ENCODE measurements around the gene SLC16A13. TPM values are rescaled to one million over a fixed set of nuclear protein-coding genes. Genes with fewer than 3 reads are reported as not detected.
A peak's percentile ranks its signal among the peaks of the same experiment; 100 is the strongest.

Gene SLC16A13
- total and polyA plus RNA-seq, 10 of the 15 experiments (the other 5 are each of a cell fraction or from before 2014, with no cell fraction given): 0.34 to 12.1 (median 3.3) TPM

DNA sequence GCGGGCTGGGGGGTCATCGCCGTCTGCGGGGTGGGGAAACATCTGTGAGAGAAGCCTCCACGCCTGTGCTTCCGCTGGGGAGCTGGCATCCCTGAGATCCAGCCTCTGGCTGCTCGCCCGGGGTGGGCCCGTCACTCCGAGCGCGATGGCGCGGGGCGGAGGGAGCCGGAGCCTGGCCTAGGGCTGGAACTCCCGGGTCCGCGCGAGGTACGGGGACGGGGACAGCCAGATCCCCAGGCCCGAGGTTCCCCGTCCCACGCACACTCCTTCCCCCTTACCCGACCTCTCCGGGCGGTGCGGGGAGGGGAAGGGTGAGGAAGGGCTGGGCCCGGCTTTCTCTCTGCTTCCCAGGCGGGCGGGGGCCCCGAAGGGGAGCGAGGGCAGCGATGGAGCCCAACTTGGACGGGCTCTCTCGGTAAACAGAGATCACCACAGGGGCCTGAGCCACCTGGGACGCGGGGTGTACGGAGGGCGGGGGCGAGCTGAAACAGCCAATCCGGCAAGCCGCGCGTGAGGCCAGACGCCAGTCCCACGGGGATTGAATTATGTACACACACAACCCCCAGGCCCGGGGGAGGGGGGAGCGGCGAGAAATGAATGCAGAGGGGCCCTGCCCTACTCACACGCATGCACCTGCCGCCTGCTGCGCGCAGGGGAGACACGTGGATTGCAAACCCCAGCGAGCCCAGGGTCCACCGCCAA, 7.8 kb downstream of the SLC16A13 start, which contains the start of gene SLC16A11 (continued):
- TF ChIP-seq, protein P1, sequence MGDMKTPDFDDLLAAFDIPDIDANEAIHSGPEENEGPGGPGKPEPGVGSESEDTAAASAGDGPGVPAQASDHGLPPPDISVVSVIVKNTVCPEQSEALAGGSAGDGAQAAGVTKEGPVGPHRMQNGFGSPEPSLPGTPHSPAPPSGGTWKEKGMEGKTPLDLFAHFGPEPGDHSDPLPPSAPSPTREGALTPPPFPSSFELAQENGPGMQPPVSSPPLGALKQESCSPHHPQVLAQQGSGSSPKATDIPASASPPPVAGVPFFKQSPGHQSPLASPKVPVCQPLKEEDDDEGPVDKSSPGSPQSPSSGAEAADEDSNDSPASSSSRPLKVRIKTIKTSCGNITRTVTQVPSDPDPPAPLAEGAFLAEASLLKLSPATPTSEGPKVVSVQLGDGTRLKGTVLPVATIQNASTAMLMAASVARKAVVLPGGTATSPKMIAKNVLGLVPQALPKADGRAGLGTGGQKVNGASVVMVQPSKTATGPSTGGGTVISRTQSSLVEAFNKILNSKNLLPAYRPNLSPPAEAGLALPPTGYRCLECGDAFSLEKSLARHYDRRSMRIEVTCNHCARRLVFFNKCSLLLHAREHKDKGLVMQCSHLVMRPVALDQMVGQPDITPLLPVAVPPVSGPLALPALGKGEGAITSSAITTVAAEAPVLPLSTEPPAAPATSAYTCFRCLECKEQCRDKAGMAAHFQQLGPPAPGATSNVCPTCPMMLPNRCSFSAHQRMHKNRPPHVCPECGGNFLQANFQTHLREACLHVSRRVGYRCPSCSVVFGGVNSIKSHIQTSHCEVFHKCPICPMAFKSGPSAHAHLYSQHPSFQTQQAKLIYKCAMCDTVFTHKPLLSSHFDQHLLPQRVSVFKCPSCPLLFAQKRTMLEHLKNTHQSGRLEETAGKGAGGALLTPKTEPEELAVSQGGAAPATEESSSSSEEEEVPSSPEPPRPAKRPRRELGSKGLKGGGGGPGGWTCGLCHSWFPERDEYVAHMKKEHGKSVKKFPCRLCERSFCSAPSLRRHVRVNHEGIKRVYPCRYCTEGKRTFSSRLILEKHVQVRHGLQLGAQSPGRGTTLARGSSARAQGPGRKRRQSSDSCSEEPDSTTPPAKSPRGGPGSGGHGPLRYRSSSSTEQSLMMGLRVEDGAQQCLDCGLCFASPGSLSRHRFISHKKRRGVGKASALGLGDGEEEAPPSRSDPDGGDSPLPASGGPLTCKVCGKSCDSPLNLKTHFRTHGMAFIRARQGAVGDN (IDR thresholded peaks at IDR 0.05): peak; percentile 74
- TF ChIP-seq RELA (IDR thresholded peaks at IDR 0.05; ENCODE audit: borderline replicate concordance, partially characterized antibody): no peak

DNA sequence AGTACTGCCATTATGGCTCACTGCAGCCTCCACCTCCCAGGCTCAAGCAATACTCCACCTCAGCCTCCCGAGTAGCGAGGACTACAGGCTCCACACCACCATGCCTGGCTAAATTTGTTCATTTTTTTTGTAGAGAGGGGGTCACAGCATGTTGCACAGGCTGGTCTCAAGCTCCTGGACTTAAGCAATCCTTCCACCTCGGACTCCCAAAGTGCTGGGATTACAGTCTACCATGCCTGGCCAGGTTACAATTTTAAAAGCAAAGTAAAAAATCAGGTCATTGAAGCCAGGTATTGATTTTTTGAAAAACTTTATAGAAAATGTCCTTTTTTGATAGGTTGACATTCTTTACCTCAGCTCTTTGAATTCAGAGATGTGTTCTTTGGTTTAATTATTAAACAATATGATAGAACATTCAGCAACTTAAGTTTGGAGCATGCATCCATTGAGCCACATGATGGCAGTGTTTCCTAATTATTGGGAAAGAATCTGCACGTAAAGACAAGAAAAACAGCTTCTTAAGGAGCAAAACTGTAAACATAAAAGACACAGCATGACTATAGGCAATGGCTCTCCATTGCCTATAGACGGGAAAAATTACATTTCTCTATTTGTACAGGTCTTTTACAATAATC, 9.8 kb downstream of the SLC16A13 start:
- CTCF ChIA-PET: interaction anchor here (0.6 to 21.9 kb wide), 46 partner anchors 9 to 642 kb away, joined by 3 to 590 read pairs (median 5); partner anchors contain the start of genes ACADVL, ACAP1, ASGR1 and DLG4
- DNase-seq (ENCODE audit: low read depth, low spot score) (peak; percentile 53), FAIRE-seq (no peak)
- TF ChIP-seq, protein P2, sequence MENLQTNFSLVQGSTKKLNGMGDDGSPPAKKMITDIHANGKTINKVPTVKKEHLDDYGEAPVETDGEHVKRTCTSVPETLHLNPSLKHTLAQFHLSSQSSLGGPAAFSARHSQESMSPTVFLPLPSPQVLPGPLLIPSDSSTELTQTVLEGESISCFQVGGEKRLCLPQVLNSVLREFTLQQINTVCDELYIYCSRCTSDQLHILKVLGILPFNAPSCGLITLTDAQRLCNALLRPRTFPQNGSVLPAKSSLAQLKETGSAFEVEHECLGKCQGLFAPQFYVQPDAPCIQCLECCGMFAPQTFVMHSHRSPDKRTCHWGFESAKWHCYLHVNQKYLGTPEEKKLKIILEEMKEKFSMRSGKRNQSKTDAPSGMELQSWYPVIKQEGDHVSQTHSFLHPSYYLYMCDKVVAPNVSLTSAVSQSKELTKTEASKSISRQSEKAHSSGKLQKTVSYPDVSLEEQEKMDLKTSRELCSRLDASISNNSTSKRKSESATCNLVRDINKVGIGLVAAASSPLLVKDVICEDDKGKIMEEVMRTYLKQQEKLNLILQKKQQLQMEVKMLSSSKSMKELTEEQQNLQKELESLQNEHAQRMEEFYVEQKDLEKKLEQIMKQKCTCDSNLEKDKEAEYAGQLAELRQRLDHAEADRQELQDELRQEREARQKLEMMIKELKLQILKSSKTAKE (IDR thresholded peaks at IDR 0.05; ENCODE audit: low read depth, poor library complexity, severe bottlenecking): peak; percentile 54
- TF ChIP-seq, protein P3, sequence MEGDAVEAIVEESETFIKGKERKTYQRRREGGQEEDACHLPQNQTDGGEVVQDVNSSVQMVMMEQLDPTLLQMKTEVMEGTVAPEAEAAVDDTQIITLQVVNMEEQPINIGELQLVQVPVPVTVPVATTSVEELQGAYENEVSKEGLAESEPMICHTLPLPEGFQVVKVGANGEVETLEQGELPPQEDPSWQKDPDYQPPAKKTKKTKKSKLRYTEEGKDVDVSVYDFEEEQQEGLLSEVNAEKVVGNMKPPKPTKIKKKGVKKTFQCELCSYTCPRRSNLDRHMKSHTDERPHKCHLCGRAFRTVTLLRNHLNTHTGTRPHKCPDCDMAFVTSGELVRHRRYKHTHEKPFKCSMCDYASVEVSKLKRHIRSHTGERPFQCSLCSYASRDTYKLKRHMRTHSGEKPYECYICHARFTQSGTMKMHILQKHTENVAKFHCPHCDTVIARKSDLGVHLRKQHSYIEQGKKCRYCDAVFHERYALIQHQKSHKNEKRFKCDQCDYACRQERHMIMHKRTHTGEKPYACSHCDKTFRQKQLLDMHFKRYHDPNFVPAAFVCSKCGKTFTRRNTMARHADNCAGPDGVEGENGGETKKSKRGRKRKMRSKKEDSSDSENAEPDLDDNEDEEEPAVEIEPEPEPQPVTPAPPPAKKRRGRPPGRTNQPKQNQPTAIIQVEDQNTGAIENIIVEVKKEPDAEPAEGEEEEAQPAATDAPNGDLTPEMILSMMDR (IDR thresholded peaks at IDR 0.05 in 2 of 3, conservative IDR thresholded peaks at IDR 0.05 in 1 of 3; ENCODE audit: control insufficient read depth in 2 of 3, extremely low read depth in 1 of 3, insufficient read depth in 1 of 3, low read depth in 3 of 3, low read length in 3 of 3): peak; percentile 58 to 87 (median 65)

More for the DNA sequence above, 9.8 kb downstream of the SLC16A13 start:
- Histone ChIP-seq H3K27me3 (replicated peaks in 1 of 2; ENCODE audit: control insufficient read depth in 2 of 2, insufficient read depth in 2 of 2, low read length in 1 of 2) (peaks cover 0 to 2% of the 10 kb centered on the region in 2 experiments; a peak in 2 of 4 replicates), H3K79me2 (ENCODE audit: control insufficient read depth, insufficient read depth, low read length) (no peaks in the 10 kb centered on the region), H2AFZ (ENCODE audit: control insufficient read depth, low read depth, low read length) (no peak overlapping the region), H3K4me2 (ENCODE audit: control insufficient read depth, insufficient read depth) (peak overlapping the region; percentile 63), H3K4me1 (ENCODE audit: control insufficient read depth, insufficient read depth, low read length) (peaks cover 17% of the 10 kb centered on the region), H3K4me3 (no peak overlapping the region), H3K9ac (ENCODE audit: control insufficient read depth, insufficient read depth, low read length) (no peak overlapping the region), H3K27ac (ENCODE audit: control insufficient read depth, insufficient read depth) (no peak overlapping the region), H3K36me3 (ENCODE audit: control insufficient read depth in 2 of 2, insufficient read depth in 2 of 2, low read length in 1 of 2) (no peaks in the 10 kb centered on the region), H3K9me3 (replicated peaks; ENCODE audit: control insufficient read depth, insufficient read depth, low read length) (no peaks in the 10 kb centered on the region), H4K20me1 (ENCODE audit: control insufficient read depth, insufficient read depth) (no peaks in the 10 kb centered on the region)
- ATAC-seq: peak; percentile 62
- RAD21 ChIA-PET (ENCODE audit: unreplicated experiment): interaction anchor here (0.6 to 10.0 kb wide), 27 partner anchors 9 to 291 kb away, joined by 3 to 269 read pairs (median 4); partner anchors contain the start of genes ACADVL, ACAP1, BCL6B and DLG4
- intact Hi-C loops (cut with micrococcal nuclease; ENCODE audit: unreplicated experiment): loop anchor here (1.0 to 10.0 kb wide), 4 partner anchors 91 to 389 kb away; partner anchors contain the start of genes FGF11 and TMEM102
- POLR2A ChIA-PET: interaction anchor here (0.6 to 2.6 kb wide), 11 partner anchors 10 to 641 kb away, joined by 3 to 35 read pairs (median 4); partner anchors contain the start of genes ACAP1, GABARAP, SLC16A13 and TP53
- no TSS peak for BruUV-seq (replicated peaks)
- SMC1A ChIA-PET (ENCODE audit: uncharacterized antibody, unreplicated experiment): interaction anchor here (0.7 to 13.6 kb wide), 23 partner anchors 8 to 310 kb away, joined by 3 to 356 read pairs (median 5); partner anchors contain the start of genes ACADVL, ACAP1, DLG4 and NEURL4
- in situ Hi-C loops (cut with MboI): loop anchor here (25.0 kb wide), 1 partner anchor 517 kb away; the partner anchor contains the start of genes SENP3 and TNFSF13
- 37% methylated on average over 5 of the region's 5 CpGs for WGBS (ENCODE audit: insufficient coverage, insufficient replicate concordance, low lambda C conversion rate, missing lambda C conversion rate)

Measured in GM12878 (cell line).